GM19397 (cell line): ENCODE measurements around the gene TRIM23.
"Not testable (repeated sequence)": the region's sequence is repeated elsewhere in the genome, so short reads cannot be mapped to it uniquely, and the experiment has no call there.

Source experiments
- ATAC-seq: cut with Tn5 transposase; IDR thresholded peaks from one replicate; pipeline ENCODE4 v1.9.1; 2021; ENCODE audit warnings: mild to moderate bottlenecking, moderate library complexity; ENCODE audit not compliant: unreplicated experiment

Gene TRIM23

GRCh38 chr5:65624025-65624570, at the start of gene TRIM23:
TRIM23 (minus strand) TSS chr5:65624333; CDS start chr5:65624274, 59 bp downstream.
- peak; percentile 96 for ATAC-seq

- ATAC-seq, result no peak
Observed at GRCh38 chr5:65672796-65673195, 48.7 kb upstream of the TRIM23 start.

GRCh38 chr5:65668696-65669095, 44.6 kb upstream of the TRIM23 start:
- no peak for ATAC-seq

GRCh38 chr5:65663804-65664521, 39.8 kb upstream of the TRIM23 start:
- no peak for ATAC-seq

GRCh38 chr5:65654713-65655112, 30.6 kb upstream of the TRIM23 start:
- ATAC-seq, result no peak

- no peak for ATAC-seq
Observed at GRCh38 chr5:65651144-65651543, 27.0 kb upstream of the TRIM23 start.

- no peak for ATAC-seq
Observed at GRCh38 chr5:65647941-65648340, 23.8 kb upstream of the TRIM23 start.

- no peak for ATAC-seq
Observed at GRCh38 chr5:65646938-65647337, 22.8 kb upstream of the TRIM23 start.

GRCh38 chr5:65640240-65640639, 16.1 kb upstream of the TRIM23 start:
- ATAC-seq, result no peak

- ATAC-seq, result no peak
Observed at GRCh38 chr5:65630981-65631380, 6.8 kb upstream of the TRIM23 start.

- ATAC-seq, result no peak
Observed at GRCh38 chr5:65625743-65626142, 1.6 kb upstream of the TRIM23 start.

GRCh38 chr5:65624571-65625555, 730 bp upstream of the TRIM23 start, which contains the start of the genes SHLD3 and TRAPPC13:
SHLD3 (plus strand) TSS chr5:65625027; CDS start chr5:65629588, 4,561 bp downstream.
TRAPPC13 (plus strand) TSS chr5:65625027; CDS start chr5:65625061, 34 bp downstream.
- ATAC-seq, result peak; percentile 71

- ATAC-seq, result no peak
Observed at GRCh38 chr5:65623482-65623881, 651 bp downstream of the TRIM23 start.

- not testable (repeated sequence) for ATAC-seq
Observed at GRCh38 chr5:65621961-65622360, 2.2 kb downstream of the TRIM23 start.

- no peak for ATAC-seq
Observed at GRCh38 chr5:65620021-65620420, 4.1 kb downstream of the TRIM23 start.

GRCh38 chr5:65612298-65612907, 11.7 kb downstream of the TRIM23 start:
- no peak for ATAC-seq

- no peak for ATAC-seq
Observed at GRCh38 chr5:65611524-65611923, 12.6 kb downstream of the TRIM23 start.

GRCh38 chr5:65601761-65602160, 22.4 kb downstream of the TRIM23 start:
- ATAC-seq, result not testable (repeated sequence)

GRCh38 chr5:65588694-65589093, 35.4 kb downstream of the TRIM23 start:
- ATAC-seq, result no peak

- ATAC-seq, result no peak
Observed at GRCh38 chr5:65577141-65577540, 47.0 kb downstream of the TRIM23 start.
